Fibroblast of lung (primary cell): ENCODE results near the gene NUDT21. TPM values are rescaled to one million over a fixed set of nuclear protein-coding genes. Genes with fewer than 3 reads are reported as not detected.

Experiments
- DNase-seq, 2 donors: peaks; one replicate each; pipeline versions ENCODE4 v3.0.0 to v3.0.0-alpha.2; 2010; ENCODE audit warnings: low read depth in 2 of 2
- H2AFZ ChIP-seq: 2 replicates; pipeline ENCODE4 v1.5.1; 2012; ENCODE audit warnings: low read length, control low read depth, inconsistent platforms
- H3K27ac ChIP-seq: 2 replicates; pipeline ENCODE4 v1.5.1; 2011; ENCODE audit warnings: low read length, control low read depth; ENCODE audit not compliant: insufficient read depth
- H3K27me3 ChIP-seq: 2 replicates; pipeline ENCODE4 v1.5.1; 2011; ENCODE audit warnings: mild to moderate bottlenecking, low read length; ENCODE audit not compliant: control insufficient read depth, insufficient read depth
- H3K36me3 ChIP-seq: 2 replicates; pipeline ENCODE4 v1.5.1; 2011; ENCODE audit warnings: low read length; ENCODE audit not compliant: control insufficient read depth, insufficient read depth
- H3K4me1 ChIP-seq: 2 replicates; pipeline ENCODE4 v1.5.1; 2011; ENCODE audit warnings: low read length; ENCODE audit not compliant: control insufficient read depth, insufficient read depth; ENCODE audit errors: extremely low read depth
- H3K4me2 ChIP-seq: 2 replicates; pipeline ENCODE4 v1.5.1; 2011; ENCODE audit warnings: low read length, control low read depth; ENCODE audit not compliant: insufficient read depth; ENCODE audit errors: extremely low read depth
- H3K4me3 ChIP-seq, 4 experiments: fragments of 200-600 bp in 1 of 4; sonication (generic) in 1 of 4; replicated peaks in 1 of 4; 2 replicates each; pipeline ENCODE4 v1.5.1; 2011 to 2016; ENCODE audit warnings: low read length in 4 of 4, low read depth in 3 of 4, mild to moderate bottlenecking in 3 of 4, control low read depth in 2 of 4, inconsistent platforms in 1 of 4, mixed read lengths in 1 of 4; ENCODE audit not compliant: insufficient read depth in 1 of 4; ENCODE audit errors: control extremely low read depth in 1 of 4
- H3K79me2 ChIP-seq: 2 replicates; pipeline ENCODE4 v1.5.1; 2012; ENCODE audit warnings: mild to moderate bottlenecking, low read length, inconsistent platforms; ENCODE audit not compliant: control insufficient read depth, insufficient read depth
- H3K9ac ChIP-seq: 2 replicates; pipeline ENCODE4 v1.5.1; 2011; ENCODE audit warnings: mild to moderate bottlenecking, low read length, control low read depth; ENCODE audit not compliant: insufficient read depth
- H3K9me3 ChIP-seq: 2 replicates; pipeline ENCODE4 v1.5.1; 2012; ENCODE audit warnings: low read depth, low read length; ENCODE audit not compliant: control insufficient read depth, insufficient read depth
- H4K20me1 ChIP-seq: 2 replicates; pipeline ENCODE4 v1.5.1; 2011; ENCODE audit warnings: low read length; ENCODE audit not compliant: control insufficient read depth, insufficient read depth; ENCODE audit errors: extremely low read depth
- CTCF ChIP-seq, 2 donors: IDR thresholded peaks in 1 of 2; conservative IDR thresholded peaks in 1 of 2; 1 replicate in 1 of 2; 2 replicates in 1 of 2; pipeline ENCODE4 v1.5.1; 2011 to 2012; ENCODE audit warnings: low read length in 2 of 2, control low read depth in 1 of 2, inconsistent platforms in 1 of 2, low read depth in 1 of 2, mild to moderate bottlenecking in 1 of 2
- EZH2 ChIP-seq: IDR thresholded peaks from 2 replicates; pipeline ENCODE4 v1.5.1; 2012; ENCODE audit warnings: low read length, control low read depth, mild to moderate bottlenecking; ENCODE audit errors: missing control alignments
- polyA plus RNA-seq, 2 donors: library from polyadenylated mRNA; depleted of rRNA in 1 of 2; stranded (reverse) in 1 of 2; unstranded in 1 of 2; fragments of >200 nt; gene quantifications; 2 replicates each; pipeline ENCODE4 v1.2.1, GENCODE V29; 2011 to 2012; ENCODE audit warnings: missing spikeins in 1 of 2
- total RNA-seq: library from RNA; depleted of rRNA; stranded (reverse); fragments of >200 nt; gene quantifications from 2 replicates; pipeline ENCODE4 v1.2.1, GENCODE V29; 2014

Gene NUDT21
- total and polyA plus RNA-seq, 2 donors (not counting 1 experiment from before 2014, with no cell fraction given), result 69.9 to 132 TPM

GRCh38 chr16:56414366-56414765 is 36.8 kb downstream of the NUDT21 start:
- Histone ChIP-seq H4K20me1 (no peaks in the 10 kb centered on the region), H3K79me2 (peaks cover 44% of the 10 kb centered on the region), H3K4me3 (no peak overlapping the region), H3K4me1 (no peaks in the 10 kb centered on the region), H3K9ac (no peak overlapping the region), H3K36me3 (no peaks in the 10 kb centered on the region), H3K27ac (no peak overlapping the region), H3K27me3 (no peaks in the 10 kb centered on the region), H3K4me2 (no peak overlapping the region), H2AFZ (no peak overlapping the region), H3K9me3 (no peaks in the 10 kb centered on the region)
- DNase-seq, result no peak
- TF ChIP-seq CTCF (conservative IDR thresholded peaks at IDR 0.05 in 1 of 2, IDR thresholded peaks at IDR 0.05 in 1 of 2; ENCODE audit: low read depth in 1 of 2, low read length in 2 of 2) (no peak), EZH2 (no peak)

- Histone ChIP-seq H4K20me1 (no peaks in the 10 kb centered on the region), H3K79me2 (peaks cover 34% of the 10 kb centered on the region), H3K9me3 (no peaks in the 10 kb centered on the region), H3K27me3 (no peaks in the 10 kb centered on the region), H3K9ac (no peak overlapping the region), H3K4me3 (no peak overlapping the region), H2AFZ (no peak overlapping the region), H3K4me2 (no peak overlapping the region), H3K27ac (no peak overlapping the region), H3K4me1 (no peaks in the 10 kb centered on the region), H3K36me3 (peaks cover 1% of the 10 kb centered on the region)
- DNase-seq, result no peak
- TF ChIP-seq EZH2 (no peak), CTCF (conservative IDR thresholded peaks at IDR 0.05 in 1 of 2, IDR thresholded peaks at IDR 0.05 in 1 of 2; ENCODE audit: low read depth in 1 of 2, low read length in 2 of 2) (no peak)
These were observed 37.8 kb downstream of the NUDT21 start for GRCh38 chr16:56413381-56413780.

- Histone ChIP-seq H3K9ac (no peak overlapping the region), H3K79me2 (peaks cover 19% of the 10 kb centered on the region), H3K4me2 (no peak overlapping the region), H3K4me3 (no peak overlapping the region), H3K27ac (no peak overlapping the region), H3K27me3 (no peaks in the 10 kb centered on the region), H2AFZ (no peak overlapping the region), H3K36me3 (peaks cover 4% of the 10 kb centered on the region), H4K20me1 (no peaks in the 10 kb centered on the region), H3K9me3 (no peaks in the 10 kb centered on the region), H3K4me1 (no peaks in the 10 kb centered on the region)
- DNase-seq, result no peak
- TF ChIP-seq CTCF (conservative IDR thresholded peaks at IDR 0.05 in 1 of 2, IDR thresholded peaks at IDR 0.05 in 1 of 2; ENCODE audit: low read depth in 1 of 2, low read length in 2 of 2) (no peak), EZH2 (no peak)
These were observed 39.5 kb downstream of the NUDT21 start for GRCh38 chr16:56411624-56412023.
